ENCODE results near the gene IMP4.

DNA sequence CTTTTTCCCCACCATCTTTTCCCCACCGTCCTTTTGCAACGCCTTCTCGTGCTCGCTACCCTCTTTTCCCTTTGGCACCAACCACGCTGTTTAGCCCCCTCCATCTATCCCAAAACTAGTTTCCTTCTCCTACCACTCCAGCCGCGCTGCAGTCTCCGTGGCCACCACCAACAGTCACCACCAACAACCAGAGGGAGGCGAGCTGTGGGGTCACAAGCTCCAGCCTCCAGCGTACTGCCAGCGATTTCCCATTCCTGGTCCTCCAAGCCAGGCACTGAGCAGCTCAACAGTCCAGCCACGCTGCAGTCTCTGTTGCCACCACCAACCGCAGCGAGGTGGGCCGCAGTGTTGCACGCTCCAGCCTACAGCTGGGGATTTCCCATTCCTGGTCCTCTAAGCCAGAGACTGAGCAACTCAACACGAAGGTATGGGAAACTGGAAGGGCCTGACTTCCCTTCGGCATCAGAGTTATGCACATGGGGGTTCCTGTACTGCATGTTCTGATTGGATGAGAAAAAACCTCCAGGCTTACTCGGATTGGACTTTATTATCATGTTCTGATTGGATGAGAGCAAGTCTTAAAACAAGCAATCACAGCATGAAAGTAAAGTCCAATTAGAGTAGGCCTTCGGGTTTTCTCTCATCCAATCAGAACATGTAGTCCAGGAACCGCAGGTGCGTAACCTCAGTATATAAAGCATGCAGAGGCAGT lies 42.3 kb upstream of the IMP4 start:
- TF ChIP-seq, protein P1, sequence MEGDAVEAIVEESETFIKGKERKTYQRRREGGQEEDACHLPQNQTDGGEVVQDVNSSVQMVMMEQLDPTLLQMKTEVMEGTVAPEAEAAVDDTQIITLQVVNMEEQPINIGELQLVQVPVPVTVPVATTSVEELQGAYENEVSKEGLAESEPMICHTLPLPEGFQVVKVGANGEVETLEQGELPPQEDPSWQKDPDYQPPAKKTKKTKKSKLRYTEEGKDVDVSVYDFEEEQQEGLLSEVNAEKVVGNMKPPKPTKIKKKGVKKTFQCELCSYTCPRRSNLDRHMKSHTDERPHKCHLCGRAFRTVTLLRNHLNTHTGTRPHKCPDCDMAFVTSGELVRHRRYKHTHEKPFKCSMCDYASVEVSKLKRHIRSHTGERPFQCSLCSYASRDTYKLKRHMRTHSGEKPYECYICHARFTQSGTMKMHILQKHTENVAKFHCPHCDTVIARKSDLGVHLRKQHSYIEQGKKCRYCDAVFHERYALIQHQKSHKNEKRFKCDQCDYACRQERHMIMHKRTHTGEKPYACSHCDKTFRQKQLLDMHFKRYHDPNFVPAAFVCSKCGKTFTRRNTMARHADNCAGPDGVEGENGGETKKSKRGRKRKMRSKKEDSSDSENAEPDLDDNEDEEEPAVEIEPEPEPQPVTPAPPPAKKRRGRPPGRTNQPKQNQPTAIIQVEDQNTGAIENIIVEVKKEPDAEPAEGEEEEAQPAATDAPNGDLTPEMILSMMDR (optimal IDR thresholded peaks at IDR 0.05 in 1 of 3, IDR thresholded peaks at IDR 0.05 in 1 of 3, conservative IDR thresholded peaks at IDR 0.05 in 1 of 3; ENCODE audit: extremely low read depth in 1 of 3, insufficient read depth in 2 of 3, low read length in 3 of 3) = no peak
- no peak for TF ChIP-seq EZH2 (IDR thresholded peaks at IDR 0.05; ENCODE audit: low read length)

Data from keratinocyte (primary cell).